GM21717 (cell line): Measurements from ENCODE around the gene CARMIL3.
"Not testable (repeated sequence)": the region's sequence is repeated elsewhere in the genome, so short reads cannot be mapped to it uniquely, and the experiment has no call there.

Source experiments
- ATAC-seq: cut with Tn5 transposase; IDR thresholded peaks from one replicate; pipeline ENCODE4 v1.9.1; 2021; ENCODE audit warnings: mild to moderate bottlenecking, moderate library complexity; ENCODE audit not compliant: unreplicated experiment

The CARMIL3 gene

GRCh38 chr14:24093901-24094840, 42.4 kb downstream of the CARMIL3 start, which contains the start of gene PCK2:
Gene PCK2, plus strand, starts transcription at chr14:24094311. Its CDS starts 95 bp downstream, at chr14:24094406.
- ATAC-seq: peak; percentile 39

DNA sequence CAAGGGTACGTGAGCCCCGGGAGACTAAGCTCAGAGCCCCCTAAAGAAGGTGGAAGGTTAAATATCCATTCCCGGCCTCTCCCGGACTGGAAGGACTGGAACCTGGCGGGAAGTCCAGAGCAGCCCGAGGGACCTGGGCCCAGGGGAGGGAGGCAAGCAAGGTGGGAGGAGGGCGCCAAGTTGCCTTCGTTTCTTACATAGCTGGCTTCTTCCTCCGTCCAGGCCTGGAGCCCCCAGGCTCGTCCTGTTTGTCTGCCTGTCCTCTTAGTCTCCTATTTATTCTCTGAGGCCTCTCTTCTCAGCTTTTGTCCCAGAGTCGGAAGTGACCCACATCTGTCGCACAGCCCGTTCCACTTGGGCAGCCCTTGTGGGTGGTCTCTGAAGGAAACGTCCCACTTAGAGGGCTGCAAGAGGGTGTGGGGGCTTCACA, 43.0 kb downstream of the CARMIL3 start:
- ATAC-seq: no peak

DNA sequence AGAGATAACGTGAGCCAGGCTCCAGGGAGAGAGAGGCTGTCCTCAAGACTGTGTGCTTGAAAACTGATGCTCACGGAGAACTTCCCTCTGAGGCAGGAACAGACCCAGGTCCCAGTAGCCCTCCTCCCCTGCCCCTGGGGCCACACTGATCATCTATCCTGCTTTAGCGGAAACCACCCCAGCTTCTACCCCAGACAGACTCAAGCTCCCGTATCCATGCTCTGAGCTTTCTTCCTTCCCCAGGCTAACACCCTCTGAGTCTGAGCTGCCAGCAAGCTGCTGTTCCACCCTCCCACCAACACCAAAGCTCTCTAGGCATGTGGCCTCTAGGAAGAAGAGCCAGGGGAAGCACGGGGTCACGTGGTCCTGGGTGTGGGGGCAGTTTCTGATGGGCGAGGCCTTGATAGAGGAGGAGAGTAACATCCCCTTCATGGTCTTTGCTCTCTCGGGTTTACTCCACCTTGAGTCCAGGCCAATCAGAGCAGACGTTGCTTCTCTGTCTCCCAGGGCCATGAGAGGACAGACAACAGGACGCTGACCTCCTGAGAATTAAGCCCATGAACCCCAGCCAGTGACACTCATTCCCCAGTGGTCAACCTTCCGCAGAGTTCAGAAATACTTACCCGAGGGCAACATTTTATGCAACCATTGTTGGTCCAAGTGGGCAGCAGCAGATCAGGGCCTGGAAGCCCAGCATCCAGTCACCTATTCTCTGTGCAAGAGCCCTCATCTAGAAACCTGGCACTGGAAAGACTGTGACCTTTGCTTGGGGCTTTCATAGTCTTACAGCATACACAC, 43.7 kb downstream of the CARMIL3 start:
- ATAC-seq: peak; percentile 67

DNA sequence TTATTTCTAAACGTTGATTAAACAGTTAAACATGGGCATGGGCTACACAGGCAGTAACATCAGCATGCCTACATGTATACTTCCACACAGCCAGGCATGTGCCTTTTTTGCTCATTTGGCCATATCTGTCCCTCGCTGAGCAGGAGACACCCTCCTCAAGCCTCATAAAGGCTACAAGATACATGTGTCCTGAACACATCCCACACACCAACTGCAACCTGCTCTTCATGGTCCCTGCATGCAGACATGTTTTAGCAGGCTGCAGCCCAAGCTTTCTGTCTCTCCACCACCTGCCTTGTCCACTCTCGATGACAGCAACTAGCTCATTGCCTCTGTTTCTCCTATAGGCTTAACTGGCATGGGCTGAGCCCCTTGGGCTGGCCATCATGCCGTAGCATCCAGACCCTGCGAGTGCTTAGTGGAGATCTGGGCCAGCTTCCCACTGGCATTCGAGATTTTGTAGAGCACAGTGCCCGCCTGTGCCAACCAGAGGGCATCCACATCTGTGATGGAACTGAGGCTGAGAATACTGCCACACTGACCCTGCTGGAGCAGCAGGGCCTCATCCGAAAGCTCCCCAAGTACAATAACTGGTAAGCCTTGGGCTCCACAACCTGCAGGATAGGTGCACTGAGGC, 44.9 kb downstream of the CARMIL3 start:
- ATAC-seq: no peak

DNA sequence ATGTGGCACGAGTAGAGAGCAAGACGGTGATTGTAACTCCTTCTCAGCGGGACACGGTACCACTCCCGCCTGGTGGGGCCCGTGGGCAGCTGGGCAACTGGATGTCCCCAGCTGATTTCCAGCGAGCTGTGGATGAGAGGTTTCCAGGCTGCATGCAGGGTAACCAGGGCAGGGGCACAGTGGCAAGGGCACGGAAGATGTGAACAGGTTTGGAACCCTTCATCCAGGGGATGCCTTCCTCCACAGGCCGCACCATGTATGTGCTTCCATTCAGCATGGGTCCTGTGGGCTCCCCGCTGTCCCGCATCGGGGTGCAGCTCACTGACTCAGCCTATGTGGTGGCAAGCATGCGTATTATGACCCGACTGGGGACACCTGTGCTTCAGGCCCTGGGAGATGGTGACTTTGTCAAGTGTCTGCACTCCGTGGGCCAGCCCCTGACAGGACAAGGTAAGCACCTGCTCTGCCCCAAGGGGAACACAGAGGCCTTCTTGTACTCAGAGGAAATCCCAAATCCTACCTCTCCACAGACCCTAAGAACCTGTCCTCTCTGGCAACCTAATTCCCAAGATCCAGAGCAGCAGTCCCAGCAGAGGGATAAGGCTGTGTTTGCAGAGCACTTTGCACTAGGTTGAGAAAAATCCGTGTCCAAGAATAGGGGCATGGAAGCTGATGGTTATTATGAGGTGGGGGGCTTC, 46.6 kb downstream of the CARMIL3 start:
- no peak for ATAC-seq

GRCh38 chr14:24098927-24099813, 47.4 kb downstream of the CARMIL3 start:
- no peak for ATAC-seq

GRCh38 chr14:24100197-24100981, 48.6 kb downstream of the CARMIL3 start:
- no peak for ATAC-seq

DNA sequence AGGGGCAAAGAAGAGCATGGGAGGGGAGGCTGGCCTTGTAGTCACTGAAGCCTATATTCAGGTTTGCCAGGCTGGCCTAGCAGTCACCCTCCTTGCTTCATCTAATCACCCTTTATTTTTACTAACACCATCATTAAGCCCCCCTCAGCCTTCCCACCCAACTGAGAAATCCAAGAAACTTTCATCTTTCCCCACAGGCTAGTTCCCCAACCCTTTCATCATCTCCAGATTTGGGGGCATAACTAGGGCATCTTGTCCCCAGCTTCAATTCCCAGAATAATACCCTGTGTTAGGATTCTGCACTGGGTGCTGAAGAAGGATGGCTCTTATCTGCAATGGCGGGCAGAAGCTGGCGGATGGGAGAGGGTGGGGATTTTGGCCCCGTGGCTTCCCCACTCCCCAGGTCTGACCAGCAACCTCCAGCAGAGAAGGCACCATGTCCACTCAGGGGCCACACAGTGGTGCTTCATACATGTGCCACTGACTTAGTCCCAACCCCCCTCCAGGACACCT, 49.2 kb downstream of the CARMIL3 start:
- ATAC-seq: no peak

GRCh38 chr14:24102357-24103048, 50.7 kb downstream of the CARMIL3 start:
- no peak for ATAC-seq

DNA sequence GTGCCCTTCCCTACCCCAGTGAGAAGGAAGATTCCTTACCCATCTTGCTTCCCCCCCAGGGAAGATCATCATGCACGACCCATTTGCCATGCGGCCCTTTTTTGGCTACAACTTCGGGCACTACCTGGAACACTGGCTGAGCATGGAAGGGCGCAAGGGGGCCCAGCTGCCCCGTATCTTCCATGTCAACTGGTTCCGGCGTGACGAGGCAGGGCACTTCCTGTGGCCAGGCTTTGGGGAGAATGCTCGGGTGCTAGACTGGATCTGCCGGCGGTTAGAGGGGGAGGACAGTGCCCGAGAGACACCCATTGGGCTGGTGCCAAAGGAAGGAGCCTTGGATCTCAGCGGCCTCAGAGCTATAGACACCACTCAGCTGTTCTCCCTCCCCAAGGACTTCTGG, 51.6 kb downstream of the CARMIL3 start:
- no peak for ATAC-seq

- not testable (repeated sequence) for ATAC-seq
Measured at GRCh38 chr14:24105609-24106239, 53.9 kb downstream of the CARMIL3 start.

DNA sequence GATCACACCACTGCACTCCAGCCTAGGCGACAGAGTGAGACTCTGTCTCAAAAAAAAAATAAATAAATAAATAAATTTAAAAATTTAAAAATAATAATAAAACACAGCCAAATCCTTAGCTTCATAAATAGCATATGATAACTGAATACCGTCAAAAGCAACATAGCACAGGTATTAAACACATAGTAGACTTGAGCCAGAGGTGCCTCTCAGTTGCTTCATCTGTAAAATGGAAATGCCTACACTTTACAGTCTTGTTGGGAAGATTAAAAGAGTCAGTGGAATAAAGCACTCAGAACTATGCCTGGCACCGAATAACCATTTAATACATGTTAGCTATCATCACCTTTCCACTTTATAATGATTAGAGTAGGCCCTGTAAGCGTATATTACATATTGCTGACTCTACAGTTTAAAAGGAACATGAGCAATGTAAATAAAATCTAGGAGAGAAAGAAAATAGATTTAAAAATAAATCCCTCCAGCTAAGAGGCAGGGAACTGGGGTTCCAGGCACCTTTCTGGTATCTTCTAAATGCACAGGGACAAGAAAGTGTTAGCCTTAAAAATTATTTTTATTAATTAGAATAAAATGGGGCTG, 55.0 kb downstream of the CARMIL3 start:
- no peak for ATAC-seq

GRCh38 chr14:24108336-24108874, 56.6 kb downstream of the CARMIL3 start:
- no peak for ATAC-seq

GRCh38 chr14:24110060-24110459, 58.3 kb downstream of the CARMIL3 start:
- ATAC-seq: no peak

GRCh38 chr14:24110523-24110922, 58.7 kb downstream of the CARMIL3 start:
- no peak for ATAC-seq

- ATAC-seq: no peak
Measured at GRCh38 chr14:24113379-24113800, 61.6 kb downstream of the CARMIL3 start.
